Right lobe of liver (tissue), 4 donors: Measurements from ENCODE around the gene TTC36.

Experiments used
- POLR2A ChIP-seq: fragments of 450-650 bp; IDR thresholded peaks from one replicate; pipeline ENCODE4 v1.6.1; 2017; ENCODE audit warnings: antibody characterized with exemption, mild to moderate bottlenecking
- TF ChIP-seq, protein P1 (sequence below), 4 donors: fragments of 200-600 bp in 3 of 4; fragments of 450-650 bp in 1 of 4; IDR thresholded peaks; one replicate each; pipeline versions ENCODE4 v1.5.1 to v1.8.0; 2016 to 2022; ENCODE audit warnings: antibody characterized with exemption in 4 of 4, mild to moderate bottlenecking in 2 of 4
- donor health status: DM: no; HTN: no; CAD: no.
- donor health status: DM: no; HTN: no; CAD: no.
- donor health status: DM: no; HTN: yes; CAD: no.

DNA sequence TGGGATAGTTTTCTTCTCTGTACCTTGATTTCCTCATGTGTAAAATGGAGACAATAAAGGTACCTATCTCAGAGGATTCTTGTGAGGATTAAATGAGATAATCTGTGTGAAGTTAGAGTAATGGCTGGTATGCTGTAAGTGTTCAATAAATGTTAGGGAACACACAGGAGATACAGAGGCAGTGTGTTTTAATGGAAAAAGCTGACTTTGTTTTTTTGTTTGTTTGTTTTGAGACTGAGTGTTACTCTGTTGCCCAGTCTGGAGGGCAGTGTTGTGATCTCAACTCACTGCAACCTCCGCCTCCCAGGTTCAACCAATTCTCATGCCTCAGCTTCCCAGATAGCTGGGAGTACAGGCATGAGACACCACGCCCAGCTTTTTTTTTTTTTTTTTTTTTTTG, 42.4 kb downstream of the TTC36 start:
- TF ChIP-seq, protein P1, sequence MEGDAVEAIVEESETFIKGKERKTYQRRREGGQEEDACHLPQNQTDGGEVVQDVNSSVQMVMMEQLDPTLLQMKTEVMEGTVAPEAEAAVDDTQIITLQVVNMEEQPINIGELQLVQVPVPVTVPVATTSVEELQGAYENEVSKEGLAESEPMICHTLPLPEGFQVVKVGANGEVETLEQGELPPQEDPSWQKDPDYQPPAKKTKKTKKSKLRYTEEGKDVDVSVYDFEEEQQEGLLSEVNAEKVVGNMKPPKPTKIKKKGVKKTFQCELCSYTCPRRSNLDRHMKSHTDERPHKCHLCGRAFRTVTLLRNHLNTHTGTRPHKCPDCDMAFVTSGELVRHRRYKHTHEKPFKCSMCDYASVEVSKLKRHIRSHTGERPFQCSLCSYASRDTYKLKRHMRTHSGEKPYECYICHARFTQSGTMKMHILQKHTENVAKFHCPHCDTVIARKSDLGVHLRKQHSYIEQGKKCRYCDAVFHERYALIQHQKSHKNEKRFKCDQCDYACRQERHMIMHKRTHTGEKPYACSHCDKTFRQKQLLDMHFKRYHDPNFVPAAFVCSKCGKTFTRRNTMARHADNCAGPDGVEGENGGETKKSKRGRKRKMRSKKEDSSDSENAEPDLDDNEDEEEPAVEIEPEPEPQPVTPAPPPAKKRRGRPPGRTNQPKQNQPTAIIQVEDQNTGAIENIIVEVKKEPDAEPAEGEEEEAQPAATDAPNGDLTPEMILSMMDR (IDR thresholded peaks at IDR 0.05), result no peak
- TF ChIP-seq POLR2A, result no peak
